GM18520 (cell line): ENCODE results near the gene SLC38A3.

ENCODE experiments used
- ATAC-seq: cut with Tn5 transposase; IDR thresholded peaks from one replicate; pipeline ENCODE4 v1.9.1; 2021; ENCODE audit not compliant: unreplicated experiment

Gene SLC38A3

GRCh38 chr3:50204804-50205412, at the start of gene SLC38A3:
Gene SLC38A3 (plus strand): TSS chr3:50205271. CDS start chr3:50214200, 8,929 bp downstream.
- ATAC-seq, result no peak

DNA sequence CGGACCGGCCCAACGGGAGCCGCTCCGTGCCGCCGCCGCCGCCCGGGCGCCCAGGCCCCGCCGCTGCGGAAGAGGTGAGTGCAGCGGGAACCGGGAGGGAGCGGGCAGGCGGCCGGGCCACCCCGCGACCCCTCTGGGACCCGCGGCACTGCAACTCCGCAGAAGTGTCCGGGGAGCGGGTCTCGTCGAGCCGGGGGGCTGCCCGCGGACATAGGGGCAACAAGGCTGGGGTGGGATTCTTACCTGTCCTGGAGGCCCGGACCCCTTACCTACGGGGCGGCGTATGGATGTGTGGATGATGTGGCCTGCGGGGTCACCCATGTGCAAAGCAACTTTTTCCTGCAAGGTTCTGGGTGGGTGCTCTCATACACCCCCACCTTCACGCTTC, 49.6 kb upstream of the SLC38A3 start:
- no peak for ATAC-seq

DNA sequence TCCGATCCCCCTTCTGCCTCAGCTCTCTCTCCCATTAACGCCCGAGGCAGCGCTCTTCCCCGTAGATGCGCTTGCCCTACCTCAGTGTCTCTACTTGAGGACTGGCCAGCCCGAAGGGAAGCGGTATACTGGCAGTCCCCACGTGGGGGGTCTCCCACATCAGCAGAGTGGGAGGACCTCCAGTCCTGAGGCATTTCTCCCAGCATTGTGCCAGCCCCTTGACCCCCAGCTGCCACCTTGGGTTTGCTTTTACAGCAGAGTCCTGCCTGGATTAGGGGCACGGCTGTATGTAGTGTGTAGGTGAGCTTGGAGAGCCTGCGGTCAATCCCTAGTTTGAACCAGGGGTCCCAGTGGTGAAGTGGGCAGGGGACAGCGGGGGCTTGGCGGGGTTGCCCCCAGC, 49.2 kb upstream of the SLC38A3 start:
- ATAC-seq, result no peak

DNA sequence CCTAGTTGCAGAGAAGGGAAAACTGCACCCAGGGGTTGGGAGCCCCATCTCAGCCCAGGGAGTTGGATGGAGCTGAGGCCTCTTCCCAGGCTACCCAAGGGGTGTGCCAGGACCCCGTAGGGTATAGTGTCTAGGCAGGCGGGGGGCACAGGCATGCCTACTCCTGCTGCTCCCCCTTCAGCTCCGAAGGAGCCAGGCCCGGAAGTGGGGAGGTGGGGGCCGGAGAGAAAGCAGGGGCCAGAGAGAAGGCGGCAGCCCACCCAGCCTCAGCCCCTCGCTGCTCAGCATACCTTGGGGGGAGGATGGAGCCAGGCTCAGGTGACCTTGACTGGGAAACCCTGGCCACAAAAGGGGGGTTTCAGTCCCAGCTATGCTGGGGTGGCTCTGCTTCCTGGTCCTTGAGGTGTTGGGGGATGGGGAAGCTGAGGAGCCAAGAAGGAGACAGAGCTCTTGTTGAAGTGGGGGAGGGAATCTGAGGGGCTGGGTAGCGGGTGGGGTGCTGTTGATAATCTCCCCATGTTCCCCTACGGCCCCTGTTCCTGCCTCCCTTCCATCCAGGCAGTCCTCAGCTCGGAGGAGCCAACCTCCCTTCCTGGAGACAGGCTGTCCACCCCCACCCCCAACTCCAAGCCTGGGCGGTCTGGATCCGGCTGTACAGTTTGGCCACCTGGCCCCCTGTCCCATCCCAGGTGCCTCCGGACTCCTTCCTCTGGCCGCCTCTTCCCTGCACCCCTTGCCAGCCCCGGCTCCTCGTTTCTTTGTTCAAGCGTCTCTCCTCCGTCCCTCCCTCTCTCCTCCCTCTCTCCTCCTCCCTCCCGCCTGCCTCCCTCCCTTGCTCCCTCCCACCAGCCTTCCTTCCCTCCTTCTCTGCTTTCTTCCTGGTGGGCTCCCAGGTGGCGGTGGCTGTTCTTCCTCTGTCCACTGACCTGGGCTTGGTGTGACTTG, 48.2 kb upstream of the SLC38A3 start:
- no peak for ATAC-seq

- no peak for ATAC-seq
These were observed 47.1 kb upstream of the SLC38A3 start for GRCh38 chr3:50157827-50158529.

DNA sequence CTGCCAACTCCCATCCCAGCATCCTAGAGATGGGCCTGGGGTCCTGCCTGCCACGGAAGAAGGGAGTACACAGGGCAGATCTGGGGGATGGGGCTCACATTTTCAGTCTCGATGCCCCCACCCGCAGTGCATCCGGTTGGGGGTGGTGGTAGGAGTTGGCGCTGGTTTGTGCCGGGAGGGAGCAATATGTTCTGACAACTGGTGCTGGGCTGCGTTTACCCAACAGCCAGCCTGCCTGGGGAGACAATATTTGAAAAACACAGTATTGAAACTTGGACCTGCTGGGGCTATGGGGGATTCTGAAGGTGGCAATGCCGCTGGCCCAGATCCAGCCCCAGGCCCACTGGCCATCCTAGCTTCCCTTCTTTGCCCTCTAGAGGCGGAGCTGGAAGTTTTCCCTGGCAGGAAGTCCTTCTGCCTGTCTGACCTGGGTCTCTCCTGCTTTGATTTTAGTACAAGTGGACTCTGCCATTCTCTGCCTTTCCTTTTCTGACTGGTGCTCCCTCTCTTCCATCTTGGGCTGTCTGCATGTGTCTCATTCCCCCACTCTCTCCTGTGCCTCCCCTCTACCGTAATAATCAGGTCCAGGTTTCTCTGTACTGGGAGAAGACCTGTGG, 46.4 kb upstream of the SLC38A3 start:
- no peak for ATAC-seq

GRCh38 chr3:50160561-50160983, 44.5 kb upstream of the SLC38A3 start:
- ATAC-seq, result no peak

GRCh38 chr3:50161320-50161719, 43.8 kb upstream of the SLC38A3 start:
- no peak for ATAC-seq

- ATAC-seq, result no peak
These were observed 42.8 kb upstream of the SLC38A3 start for GRCh38 chr3:50162034-50162883.

GRCh38 chr3:50163572-50164455, 41.3 kb upstream of the SLC38A3 start:
- no peak for ATAC-seq

DNA sequence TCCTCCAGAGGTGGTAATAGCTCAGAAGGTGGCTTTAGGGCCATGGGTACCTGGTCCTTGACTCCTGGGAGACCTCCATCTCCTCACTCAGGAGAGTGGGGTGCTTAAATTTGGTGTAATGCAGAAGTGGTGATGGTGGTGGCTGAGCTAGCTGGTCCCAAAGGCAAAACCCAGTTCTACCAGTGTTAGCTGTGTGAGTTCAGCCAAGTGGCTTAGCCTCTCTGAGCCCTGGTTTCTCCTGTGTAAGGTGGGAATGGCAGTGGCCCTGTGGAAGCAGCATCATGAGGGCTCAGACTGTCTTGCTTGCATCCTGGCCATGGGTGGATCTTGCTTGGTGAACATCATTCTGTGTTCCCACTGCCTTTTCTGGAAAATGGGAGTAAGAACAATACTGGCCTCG, 40.6 kb upstream of the SLC38A3 start:
- no peak for ATAC-seq

DNA sequence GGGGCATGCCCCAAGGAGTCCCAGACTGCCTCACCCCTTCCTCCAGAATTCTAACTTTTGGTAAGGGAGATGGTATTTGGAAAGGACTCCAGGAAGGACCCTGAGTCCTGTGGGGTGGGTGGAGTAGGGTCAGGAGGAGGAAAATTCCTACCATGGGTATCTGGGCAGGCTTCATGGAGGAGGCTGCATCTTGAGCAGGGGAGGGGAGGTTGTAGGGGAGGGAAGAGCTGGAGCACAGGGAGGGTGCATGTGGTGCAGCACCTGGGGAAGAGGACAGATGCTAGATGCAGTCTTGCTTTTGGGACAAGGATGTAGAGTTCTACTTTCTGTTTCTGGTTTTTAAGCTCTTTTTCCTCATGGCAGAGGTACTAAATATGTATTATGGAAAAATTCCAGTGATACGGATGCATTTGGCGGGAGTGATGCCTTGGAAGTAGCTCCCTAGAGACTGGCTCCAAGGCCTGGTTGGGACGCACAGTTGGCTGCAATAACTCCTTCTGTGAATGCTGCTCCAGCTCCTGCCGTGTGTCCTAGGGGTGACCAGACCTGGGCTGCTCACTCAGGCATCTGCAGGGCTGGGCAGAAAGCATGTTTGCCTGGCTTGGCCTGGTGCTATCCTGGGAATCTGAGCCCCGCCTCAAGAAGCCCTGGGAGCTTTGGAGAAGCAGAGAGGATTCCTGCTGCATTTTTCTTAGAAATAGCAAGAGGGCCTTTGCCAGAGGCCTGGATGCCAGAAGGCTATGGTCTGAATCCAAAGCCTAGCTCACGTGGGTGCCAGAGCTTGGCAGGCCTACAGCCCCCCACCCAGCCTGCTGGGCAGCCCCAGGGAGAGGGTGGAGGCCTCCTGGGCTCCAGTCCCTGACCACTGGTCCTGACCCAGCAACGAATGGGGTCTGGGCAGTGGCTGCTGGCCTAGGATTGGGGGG, 39.8 kb upstream of the SLC38A3 start:
- no peak for ATAC-seq

DNA sequence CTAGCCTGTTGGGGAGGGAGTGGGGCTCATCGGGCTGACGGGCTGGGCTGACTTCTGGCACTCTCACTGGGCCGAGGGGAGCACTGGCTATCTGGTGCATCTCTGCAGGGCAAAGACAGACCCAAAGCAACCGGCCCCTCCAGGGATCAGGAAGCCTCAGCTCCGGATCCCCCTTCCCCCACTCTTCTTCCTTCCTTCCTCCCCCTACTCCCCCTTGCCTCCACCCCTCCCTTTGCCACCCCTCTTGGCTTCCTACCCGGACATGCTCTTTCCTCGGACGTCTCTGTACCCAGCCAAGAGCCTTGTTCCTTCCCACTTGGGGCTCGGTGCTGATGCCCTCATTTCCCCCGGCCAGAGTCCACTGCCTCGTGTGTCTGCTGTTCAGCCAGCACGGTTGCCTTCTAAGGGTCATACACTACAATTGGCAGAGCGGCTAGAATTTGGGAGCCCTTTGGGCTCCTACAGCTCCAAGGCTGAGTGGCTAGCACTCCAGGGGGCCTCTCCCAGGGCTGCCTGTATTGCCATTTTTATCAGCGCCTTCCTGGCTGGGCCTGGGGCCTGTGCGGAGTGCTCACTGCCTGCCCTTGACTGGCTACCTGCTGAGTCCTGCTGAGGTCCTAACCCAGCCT, 39.0 kb upstream of the SLC38A3 start:
- ATAC-seq, result no peak

GRCh38 chr3:50166620-50167019, 38.5 kb upstream of the SLC38A3 start:
- ATAC-seq, result no peak

GRCh38 chr3:50167069-50167840, 37.8 kb upstream of the SLC38A3 start:
- ATAC-seq, result no peak

DNA sequence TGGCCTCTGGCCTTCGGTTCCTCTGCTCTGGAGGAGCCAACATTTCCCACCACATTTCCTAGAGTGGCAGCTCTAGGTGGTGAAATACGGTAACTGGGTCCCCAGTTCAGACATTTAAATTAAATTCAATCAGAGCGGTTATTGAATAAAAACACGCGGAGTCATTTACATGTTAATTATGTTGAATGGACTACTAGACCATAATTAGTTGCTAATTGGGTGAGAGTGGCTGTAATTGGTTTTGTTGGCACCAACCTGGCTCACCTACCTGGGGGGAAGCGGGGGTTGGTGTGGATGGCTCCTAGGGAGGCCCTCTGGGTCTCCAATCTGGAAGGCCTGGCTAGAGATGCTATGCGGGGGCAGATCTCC, 37.2 kb upstream of the SLC38A3 start:
- ATAC-seq, result no peak

DNA sequence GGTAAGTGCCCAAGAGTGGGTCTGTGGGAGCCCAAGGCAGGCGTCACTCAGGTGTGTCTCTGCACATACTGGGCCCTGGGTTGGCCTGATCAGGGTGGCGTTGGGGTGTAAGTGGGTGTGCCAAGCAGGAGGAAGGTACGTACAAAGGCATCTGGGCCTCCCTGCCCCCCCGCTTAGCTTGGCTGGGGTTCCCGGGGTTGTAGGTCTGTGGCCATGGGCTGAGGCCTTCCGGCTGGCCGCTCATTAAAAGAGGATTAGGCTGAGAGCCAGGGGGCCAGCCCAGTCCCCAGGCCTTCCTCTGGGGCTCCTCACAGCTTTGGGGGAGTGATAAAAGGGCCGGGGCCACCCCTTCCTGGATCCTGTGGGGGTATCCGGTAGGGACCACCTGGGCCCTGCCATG, 36.7 kb upstream of the SLC38A3 start:
- no peak for ATAC-seq
